ENCODE data around the gene NDUFAF3. TPM values are rescaled to one million over a fixed set of nuclear protein-coding genes. Genes with fewer than 3 reads are reported as not detected.

The NDUFAF3 gene
- total and polyA plus RNA-seq, 2 experiments from 2014 or later: 49.9 to 118 TPM

- TF ChIP-seq, protein P1, sequence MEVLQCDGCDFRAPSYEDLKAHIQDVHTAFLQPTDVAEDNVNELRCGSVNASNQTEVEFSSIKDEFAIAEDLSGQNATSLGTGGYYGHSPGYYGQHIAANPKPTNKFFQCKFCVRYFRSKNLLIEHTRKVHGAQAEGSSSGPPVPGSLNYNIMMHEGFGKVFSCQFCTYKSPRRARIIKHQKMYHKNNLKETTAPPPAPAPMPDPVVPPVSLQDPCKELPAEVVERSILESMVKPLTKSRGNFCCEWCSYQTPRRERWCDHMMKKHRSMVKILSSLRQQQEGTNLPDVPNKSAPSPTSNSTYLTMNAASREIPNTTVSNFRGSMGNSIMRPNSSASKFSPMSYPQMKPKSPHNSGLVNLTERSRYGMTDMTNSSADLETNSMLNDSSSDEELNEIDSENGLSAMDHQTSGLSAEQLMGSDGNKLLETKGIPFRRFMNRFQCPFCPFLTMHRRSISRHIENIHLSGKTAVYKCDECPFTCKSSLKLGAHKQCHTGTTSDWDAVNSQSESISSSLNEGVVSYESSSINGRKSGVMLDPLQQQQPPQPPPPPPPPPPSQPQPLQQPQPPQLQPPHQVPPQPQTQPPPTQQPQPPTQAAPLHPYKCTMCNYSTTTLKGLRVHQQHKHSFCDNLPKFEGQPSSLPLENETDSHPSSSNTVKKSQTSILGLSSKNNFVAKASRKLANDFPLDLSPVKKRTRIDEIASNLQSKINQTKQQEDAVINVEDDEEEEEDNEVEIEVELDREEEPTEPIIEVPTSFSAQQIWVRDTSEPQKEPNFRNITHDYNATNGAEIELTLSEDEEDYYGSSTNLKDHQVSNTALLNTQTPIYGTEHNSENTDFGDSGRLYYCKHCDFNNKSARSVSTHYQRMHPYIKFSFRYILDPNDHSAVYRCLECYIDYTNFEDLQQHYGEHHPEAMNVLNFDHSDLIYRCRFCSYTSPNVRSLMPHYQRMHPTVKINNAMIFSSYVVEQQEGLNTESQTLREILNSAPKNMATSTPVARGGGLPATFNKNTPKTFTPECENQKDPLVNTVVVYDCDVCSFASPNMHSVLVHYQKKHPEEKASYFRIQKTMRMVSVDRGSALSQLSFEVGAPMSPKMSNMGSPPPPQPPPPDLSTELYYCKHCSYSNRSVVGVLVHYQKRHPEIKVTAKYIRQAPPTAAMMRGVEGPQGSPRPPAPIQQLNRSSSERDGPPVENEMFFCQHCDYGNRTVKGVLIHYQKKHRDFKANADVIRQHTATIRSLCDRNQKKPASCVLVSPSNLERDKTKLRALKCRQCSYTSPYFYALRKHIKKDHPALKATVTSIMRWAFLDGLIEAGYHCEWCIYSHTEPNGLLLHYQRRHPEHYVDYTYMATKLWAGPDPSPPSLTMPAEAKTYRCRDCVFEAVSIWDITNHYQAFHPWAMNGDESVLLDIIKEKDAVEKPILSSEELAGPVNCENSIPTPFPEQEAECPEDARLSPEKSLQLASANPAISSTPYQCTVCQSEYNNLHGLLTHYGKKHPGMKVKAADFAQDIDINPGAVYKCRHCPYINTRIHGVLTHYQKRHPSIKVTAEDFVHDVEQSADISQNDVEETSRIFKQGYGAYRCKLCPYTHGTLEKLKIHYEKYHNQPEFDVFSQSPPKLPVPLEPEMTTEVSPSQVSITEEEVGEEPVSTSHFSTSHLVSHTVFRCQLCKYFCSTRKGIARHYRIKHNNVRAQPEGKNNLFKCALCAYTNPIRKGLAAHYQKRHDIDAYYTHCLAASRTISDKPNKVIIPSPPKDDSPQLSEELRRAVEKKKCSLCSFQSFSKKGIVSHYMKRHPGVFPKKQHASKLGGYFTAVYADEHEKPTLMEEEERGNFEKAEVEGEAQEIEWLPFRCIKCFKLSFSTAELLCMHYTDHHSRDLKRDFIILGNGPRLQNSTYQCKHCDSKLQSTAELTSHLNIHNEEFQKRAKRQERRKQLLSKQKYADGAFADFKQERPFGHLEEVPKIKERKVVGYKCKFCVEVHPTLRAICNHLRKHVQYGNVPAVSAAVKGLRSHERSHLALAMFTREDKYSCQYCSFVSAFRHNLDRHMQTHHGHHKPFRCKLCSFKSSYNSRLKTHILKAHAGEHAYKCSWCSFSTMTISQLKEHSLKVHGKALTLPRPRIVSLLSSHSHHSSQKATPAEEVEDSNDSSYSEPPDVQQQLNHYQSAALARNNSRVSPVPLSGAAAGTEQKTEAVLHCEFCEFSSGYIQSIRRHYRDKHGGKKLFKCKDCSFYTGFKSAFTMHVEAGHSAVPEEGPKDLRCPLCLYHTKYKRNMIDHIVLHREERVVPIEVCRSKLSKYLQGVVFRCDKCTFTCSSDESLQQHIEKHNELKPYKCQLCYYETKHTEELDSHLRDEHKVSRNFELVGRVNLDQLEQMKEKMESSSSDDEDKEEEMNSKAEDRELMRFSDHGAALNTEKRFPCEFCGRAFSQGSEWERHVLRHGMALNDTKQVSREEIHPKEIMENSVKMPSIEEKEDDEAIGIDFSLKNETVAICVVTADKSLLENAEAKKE (CRISPR knock-in tag; IDR thresholded peaks at IDR 0.05): no peak
- no peak for TF ChIP-seq EZH2phosphoT487 (IDR thresholded peaks at IDR 0.05; ENCODE audit: unreplicated experiment)
- TF ChIP-seq EZH2 (IDR thresholded peaks at IDR 0.05; ENCODE audit: low read depth, unreplicated experiment): no peak
- TF ChIP-seq REST (IDR thresholded peaks at IDR 0.05; ENCODE audit: unreplicated experiment): no peak
- no peak for TF ChIP-seq STAT1 (IDR thresholded peaks at IDR 0.05; ENCODE audit: unreplicated experiment)
- no peak for TF ChIP-seq ZNF331 (CRISPR knock-in tag; IDR thresholded peaks at IDR 0.05; ENCODE audit: low read depth)
Observed at GRCh38 chr3:49030321-49030720, 8.4 kb downstream of the NDUFAF3 start (continued).
